T-helper 1 cell treated with Interleukin-12 subunit alpha and Interleukin-12 subunit beta and Interleukin-4 antibody, amounts not matched to agents 30 μg/mL and 1 μg/mL, for 36 hours (primary cell): Measurements from ENCODE around the gene MYO9B.
A peak's percentile ranks its signal among the peaks of the same experiment; 100 is the strongest.
"Not testable (repeated sequence)": the region's sequence is repeated elsewhere in the genome, so short reads cannot be mapped to it uniquely, and the experiment has no call there.

Experiments used
- H3K27ac Mint-ChIP-seq: one replicate; pipeline ENCODE4 v1.8.0; 2021; ENCODE audit warnings: mild to moderate bottlenecking, mixed read lengths
- H3K27me3 Mint-ChIP-seq: one replicate; pipeline ENCODE4 v1.8.0; 2021; ENCODE audit warnings: low read depth, mixed read lengths
- H3K36me3 Mint-ChIP-seq: one replicate; pipeline ENCODE4 v1.8.0; 2021; ENCODE audit warnings: low read depth, mixed read lengths
- H3K4me1 Mint-ChIP-seq: one replicate; pipeline ENCODE4 v1.8.0; 2021; ENCODE audit warnings: low read depth, mixed read lengths
- H3K4me3 Mint-ChIP-seq: one replicate; pipeline ENCODE4 v1.8.0; 2021; ENCODE audit warnings: mild to moderate bottlenecking, moderate library complexity, mixed read lengths
- H3K9me3 Mint-ChIP-seq: one replicate; pipeline ENCODE4 v1.8.0; 2021; ENCODE audit warnings: mixed read lengths

MYO9B gene

DNA sequence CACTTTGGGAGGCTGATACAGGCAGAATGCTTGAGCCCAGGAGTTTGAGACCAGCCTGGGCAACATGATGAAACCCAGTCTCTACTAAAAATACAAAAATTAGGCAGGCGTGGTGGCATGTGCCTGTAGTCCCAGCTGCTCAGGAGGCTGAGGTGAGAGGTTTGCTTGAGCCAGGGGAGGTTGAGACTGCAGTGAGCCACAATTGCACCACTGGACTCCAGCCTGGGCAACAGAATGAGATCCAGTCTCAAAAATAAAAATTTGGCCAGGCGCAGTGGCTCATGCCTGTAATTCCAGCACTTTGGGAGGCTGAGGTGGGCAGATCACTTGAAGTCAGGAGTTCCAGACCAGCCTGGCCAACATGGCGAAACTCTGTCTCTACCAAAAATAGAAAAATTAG is 19.1 kb downstream of the MYO9B start:
- not testable (repeated sequence) for H3K9me3 Mint-ChIP-seq, H3K27me3 Mint-ChIP-seq, H3K27ac Mint-ChIP-seq, H3K4me3 Mint-ChIP-seq
- Mint-ChIP-seq H3K4me1 (peaks cover 19% of the 10 kb centered on the region), H3K36me3 (peaks cover 15% of the 10 kb centered on the region)

DNA sequence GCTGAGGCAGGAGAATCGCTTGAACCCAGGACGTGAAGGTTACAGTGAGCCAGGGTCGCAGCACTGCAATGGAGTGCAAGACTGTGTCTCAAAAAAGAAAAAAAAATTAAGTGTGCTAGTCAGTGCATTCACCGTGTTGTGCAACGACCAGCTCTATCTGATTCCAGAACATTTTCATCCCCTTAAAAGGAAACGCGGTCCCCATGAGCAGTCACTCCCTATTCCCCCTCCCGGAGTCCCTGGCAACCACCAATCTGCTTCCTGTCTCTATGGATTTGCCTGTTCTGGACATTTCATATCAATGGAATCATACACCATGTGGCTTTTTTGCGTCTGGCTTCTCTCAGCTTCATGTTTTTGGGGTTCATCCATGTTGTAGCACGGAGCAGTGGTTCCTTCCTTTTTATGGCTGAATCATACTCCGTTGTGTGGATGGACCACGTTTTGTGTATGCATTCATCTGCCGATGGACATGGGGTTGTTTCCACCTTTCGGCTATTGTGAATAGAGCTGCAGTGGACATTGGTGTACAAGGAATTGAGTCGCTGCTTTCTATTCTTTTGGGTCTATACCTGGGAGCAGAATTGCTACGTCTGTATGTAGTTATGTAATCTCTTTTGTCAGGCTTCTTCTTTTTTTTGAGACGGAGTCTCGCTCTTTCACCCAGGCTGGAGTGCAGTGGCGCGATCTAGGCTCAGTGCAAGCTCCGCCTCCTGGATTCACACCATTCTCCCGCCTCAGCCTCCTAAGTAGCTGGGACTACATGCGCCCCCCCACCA is 19.8 kb downstream of the MYO9B start:
- no peak overlapping the region for H3K4me3 Mint-ChIP-seq
- peaks cover 13% of the 10 kb centered on the region for H3K36me3 Mint-ChIP-seq

DNA sequence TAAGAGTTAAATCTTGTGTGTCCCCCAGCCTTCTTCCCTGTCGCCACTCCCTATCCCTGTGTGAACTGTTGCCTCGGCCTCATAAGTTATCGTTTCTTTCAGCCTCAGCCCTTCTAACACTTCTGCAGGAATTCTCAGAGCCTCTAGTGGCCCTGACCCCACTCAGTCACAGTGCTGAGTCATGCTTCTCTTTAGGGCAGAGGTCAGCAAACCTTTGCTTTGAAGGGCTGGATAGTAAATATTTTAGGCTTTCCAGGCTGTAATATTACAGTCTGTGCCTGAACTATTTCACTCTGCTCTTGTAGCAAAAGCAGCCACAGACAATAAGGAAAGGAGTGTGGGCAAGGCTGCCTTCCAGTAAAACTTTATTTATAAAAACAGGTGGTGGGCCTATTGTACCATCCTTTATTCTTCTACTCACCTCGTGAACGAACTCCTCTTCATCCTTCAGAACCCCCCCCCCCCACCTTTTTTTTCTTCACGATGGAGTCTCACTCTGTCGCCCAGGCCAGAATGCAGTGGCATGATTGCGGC is 22.1 kb downstream of the MYO9B start:
- no peaks in the 10 kb centered on the region for H3K9me3 Mint-ChIP-seq
- no peak overlapping the region for H3K27ac Mint-ChIP-seq
- H3K27me3 Mint-ChIP-seq = no peaks in the 10 kb centered on the region
- no peak overlapping the region for H3K4me3 Mint-ChIP-seq
- H3K36me3 Mint-ChIP-seq = peaks cover 28% of the 10 kb centered on the region
- H3K4me1 Mint-ChIP-seq = peaks cover 17% of the 10 kb centered on the region

More for the DNA sequence above, 19.8 kb downstream of the MYO9B start:
- H3K9me3 Mint-ChIP-seq = no peaks in the 10 kb centered on the region
- no peak overlapping the region for H3K27ac Mint-ChIP-seq
- H3K4me1 Mint-ChIP-seq = peaks cover 17% of the 10 kb centered on the region
- H3K27me3 Mint-ChIP-seq = no peaks in the 10 kb centered on the region

DNA sequence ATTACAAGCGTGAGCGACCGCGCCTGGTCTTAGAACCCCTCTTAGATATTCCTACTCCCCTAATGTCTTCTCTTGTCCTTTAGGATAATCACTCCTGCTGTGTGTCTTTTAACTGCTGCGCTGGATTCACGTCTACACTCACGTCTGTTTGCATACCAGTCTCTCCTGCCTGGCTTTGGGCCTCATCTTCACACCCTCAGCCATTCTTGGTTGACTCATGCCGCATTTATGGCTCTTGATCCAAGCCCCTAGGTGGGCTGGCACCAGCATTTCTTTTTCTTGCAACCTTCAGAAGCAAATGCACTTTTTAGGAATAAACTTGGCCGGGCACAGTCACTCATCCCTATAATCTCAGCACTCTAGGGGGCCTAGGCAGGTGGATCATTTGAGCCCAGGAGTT is 22.7 kb downstream of the MYO9B start:
- Mint-ChIP-seq H3K4me1 (peaks cover 17% of the 10 kb centered on the region), H3K27me3 (no peaks in the 10 kb centered on the region), H3K4me3 (no peak overlapping the region), H3K9me3 (peaks cover 4% of the 10 kb centered on the region), H3K36me3 (peaks cover 35% of the 10 kb centered on the region), H3K27ac (peak overlapping the region; percentile 63)

DNA sequence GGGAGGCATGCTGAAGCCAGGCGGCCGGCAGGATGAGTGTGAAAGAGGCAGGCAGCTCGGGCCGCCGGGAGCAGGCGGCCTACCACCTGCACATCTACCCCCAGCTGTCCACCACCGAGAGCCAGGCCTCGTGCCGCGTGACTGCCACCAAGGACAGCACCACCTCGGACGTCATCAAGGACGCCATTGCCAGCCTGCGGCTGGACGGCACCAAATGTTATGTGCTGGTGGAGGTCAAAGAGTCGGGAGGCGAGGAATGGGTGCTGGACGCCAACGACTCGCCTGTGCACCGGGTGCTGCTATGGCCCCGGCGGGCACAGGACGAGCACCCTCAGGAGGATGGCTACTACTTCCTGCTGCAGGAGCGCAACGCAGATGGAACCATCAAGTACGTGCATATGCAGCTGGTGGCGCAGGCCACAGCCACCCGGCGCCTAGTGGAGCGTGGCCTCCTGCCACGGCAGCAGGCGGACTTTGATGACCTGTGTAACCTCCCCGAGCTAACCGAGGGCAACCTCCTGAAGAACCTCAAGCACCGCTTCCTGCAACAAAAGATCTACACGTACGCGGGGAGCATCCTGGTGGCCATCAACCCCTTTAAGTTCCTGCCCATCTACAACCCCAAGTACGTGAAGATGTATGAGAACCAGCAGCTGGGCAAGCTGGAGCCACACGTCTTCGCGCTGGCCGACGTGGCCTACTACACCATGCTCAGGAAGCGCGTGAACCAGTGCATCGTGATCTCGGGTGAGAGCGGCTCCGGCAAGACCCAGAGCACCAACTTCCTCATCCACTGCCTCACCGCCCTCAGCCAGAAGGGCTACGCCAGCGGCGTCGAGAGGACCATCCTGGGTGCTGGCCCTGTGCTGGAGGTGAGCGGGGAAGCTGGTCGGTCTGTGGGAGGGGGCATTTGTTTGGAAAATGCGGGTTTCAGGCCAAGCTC is 26.4 kb downstream of the MYO9B start:
- Mint-ChIP-seq H3K27ac (no peak overlapping the region), H3K27me3 (no peaks in the 10 kb centered on the region), H3K4me3 (no peak overlapping the region), H3K36me3 (peaks cover 40% of the 10 kb centered on the region), H3K9me3 (peaks cover 4% of the 10 kb centered on the region), H3K4me1 (peaks cover 19% of the 10 kb centered on the region)

DNA sequence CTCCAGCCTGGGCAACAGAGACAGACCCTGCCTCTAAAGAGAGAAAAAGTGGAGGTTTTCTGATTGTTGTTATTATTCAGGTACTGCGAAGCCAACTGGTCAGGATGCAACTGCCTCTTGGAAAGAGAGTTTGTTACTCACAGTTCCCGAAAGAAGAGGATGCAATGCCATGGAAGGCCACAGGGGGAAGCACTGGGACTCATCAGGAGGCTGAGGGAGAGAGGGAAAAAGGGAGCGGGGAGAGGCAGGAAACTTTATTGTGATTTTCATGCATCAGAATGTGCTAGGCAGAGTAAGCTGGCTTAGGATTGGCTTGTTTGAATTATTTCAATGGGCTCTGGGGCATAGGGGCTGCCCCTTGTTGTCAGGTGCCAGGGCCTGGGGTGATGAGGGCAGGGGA is 27.6 kb downstream of the MYO9B start:
- no peak overlapping the region for H3K27ac Mint-ChIP-seq
- no peaks in the 10 kb centered on the region for H3K27me3 Mint-ChIP-seq
- H3K4me3 Mint-ChIP-seq = no peak overlapping the region
- peaks cover 4% of the 10 kb centered on the region for H3K9me3 Mint-ChIP-seq
- H3K4me1 Mint-ChIP-seq = peaks cover 19% of the 10 kb centered on the region
- peaks cover 40% of the 10 kb centered on the region for H3K36me3 Mint-ChIP-seq

DNA sequence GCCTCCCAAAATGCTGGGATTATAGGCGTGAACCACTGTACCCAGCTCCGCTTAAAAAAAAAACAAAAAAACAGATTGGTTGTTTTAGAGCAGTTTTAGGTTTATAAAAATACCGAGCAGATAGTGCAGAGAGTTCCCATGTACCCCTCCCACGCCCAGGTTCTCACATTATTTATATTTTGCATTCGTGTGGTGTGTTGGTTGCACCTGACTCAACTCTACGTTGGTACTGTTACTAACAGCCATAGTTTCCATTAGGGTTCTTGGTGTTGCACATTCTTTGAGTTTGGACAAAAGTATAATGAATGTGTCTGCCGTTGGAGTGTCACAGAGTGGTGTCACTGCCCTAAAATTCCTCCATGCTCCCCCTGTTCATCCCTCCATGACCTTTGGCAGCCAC is 29.1 kb downstream of the MYO9B start:
- Mint-ChIP-seq H3K36me3 (peaks cover 36% of the 10 kb centered on the region), H3K27me3 (no peaks in the 10 kb centered on the region), H3K9me3 (peaks cover 4% of the 10 kb centered on the region), H3K4me1 (peaks cover 18% of the 10 kb centered on the region), H3K4me3 (no peak overlapping the region), H3K27ac (no peak overlapping the region)

DNA sequence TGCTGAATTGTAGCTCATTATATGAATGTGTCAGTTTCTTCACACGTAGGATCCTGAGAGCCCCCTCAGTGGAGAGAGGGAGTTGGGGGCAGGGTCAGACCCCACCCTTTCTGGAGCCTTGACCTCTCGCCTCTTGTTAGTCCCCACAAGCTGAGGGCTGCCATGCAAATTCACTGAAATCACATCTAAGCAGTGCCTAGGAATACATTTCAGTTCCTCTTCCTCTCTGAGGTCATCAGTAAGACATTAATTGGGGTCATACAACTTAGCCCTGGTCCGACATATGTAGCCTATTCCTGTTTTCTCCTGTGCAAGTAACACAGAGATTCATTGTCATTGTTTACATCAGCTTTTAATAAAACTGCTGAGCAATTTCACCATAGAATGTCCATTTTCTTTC is 30.0 kb downstream of the MYO9B start:
- H3K27me3 Mint-ChIP-seq = no peaks in the 10 kb centered on the region
- no peak overlapping the region for H3K4me3 Mint-ChIP-seq
- peaks cover 4% of the 10 kb centered on the region for H3K9me3 Mint-ChIP-seq
- H3K4me1 Mint-ChIP-seq = peaks cover 22% of the 10 kb centered on the region
- H3K36me3 Mint-ChIP-seq = peaks cover 36% of the 10 kb centered on the region
- H3K27ac Mint-ChIP-seq = no peak overlapping the region

DNA sequence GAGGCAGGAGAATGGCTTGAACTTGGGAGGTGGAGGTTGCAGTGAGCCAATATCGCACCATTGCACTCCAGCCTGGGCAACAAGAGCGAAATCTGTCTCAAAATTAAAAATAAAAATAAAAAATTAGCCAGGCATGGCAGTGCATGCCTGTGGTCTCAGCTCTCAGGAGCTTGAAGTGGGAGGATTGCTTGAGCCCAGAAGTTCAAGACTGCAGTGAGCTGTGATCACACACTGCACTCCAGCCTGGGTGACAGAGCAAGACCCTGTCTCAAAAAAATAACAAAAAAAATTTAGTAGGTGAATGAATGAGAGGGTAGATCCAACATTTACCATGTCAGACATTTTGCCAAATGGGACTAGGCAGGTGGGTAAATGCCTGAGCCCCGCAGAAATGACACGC is 31.4 kb downstream of the MYO9B start:
- Mint-ChIP-seq H3K36me3 (peaks cover 33% of the 10 kb centered on the region), H3K4me1 (peaks cover 25% of the 10 kb centered on the region)
- H3K4me3 Mint-ChIP-seq, H3K9me3 Mint-ChIP-seq, H3K27me3 Mint-ChIP-seq, H3K27ac Mint-ChIP-seq: not testable (repeated sequence)

DNA sequence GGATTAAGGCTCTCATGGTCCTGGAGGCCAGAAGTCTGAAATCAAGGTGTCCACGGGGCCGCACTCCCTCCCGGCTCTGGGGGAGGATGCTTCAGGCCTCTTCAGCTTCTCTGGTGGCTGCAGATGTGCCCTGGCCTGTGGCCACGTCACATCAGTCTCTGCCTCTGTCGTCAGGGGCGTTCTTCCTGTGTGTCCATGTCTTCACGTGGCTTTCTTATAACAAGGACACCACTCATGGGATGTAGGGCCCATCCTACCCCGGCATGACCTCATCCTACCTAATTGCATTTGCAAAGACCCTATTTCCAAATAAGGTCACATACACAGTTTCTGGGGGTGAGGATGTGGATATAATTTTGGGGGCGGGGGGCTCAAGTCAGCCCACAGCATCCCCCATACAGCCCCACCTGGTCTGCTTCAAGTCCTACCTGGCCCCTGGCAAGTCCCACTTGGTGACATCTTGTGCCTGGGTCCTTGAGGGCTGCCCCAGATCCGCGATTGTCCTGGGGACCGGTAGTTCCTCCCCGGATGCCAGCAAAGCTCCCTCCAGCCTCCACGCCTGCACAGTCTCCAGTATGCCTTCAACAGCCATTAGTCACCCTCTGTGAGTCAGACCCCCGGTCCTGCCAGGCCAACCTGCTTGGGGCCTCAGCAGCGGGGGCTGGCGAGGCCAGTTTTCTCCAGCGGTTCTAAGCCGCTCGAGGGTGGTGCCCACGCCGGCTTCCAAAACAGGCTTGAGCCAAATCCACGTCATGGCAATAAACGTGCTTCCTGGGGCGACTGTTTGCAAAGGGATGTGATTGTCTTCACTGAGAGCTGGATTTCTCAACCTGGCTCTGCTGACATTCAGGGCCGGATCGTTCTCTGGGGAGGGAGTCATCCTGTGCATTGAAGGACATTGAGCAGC is 32.2 kb downstream of the MYO9B start:
- Mint-ChIP-seq H3K27me3 (no peaks in the 10 kb centered on the region), H3K4me3 (no peak overlapping the region), H3K36me3 (peaks cover 27% of the 10 kb centered on the region), H3K9me3 (peaks cover 4% of the 10 kb centered on the region), H3K27ac (no peak overlapping the region), H3K4me1 (peaks cover 28% of the 10 kb centered on the region)

DNA sequence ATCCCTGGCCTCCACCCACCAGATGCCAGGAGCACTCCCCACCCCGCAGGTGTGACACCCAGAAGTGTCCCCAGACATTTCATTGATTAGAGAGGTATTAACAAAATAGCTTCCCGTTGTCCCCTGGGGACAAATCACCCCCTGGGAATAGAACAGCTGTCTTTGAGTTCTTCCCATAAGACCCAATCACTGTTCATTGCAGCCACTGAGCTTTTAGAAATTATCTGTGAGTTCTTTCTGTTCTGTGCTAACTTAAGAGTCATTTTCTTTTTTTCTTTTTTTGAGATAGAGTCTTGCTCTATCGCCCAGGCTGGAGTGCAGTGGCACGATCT is 32.8 kb downstream of the MYO9B start:
- H3K27me3 Mint-ChIP-seq = no peaks in the 10 kb centered on the region
- H3K9me3 Mint-ChIP-seq = no peaks in the 10 kb centered on the region
- H3K4me3 Mint-ChIP-seq = no peak overlapping the region
- peaks cover 32% of the 10 kb centered on the region for H3K4me1 Mint-ChIP-seq
- H3K27ac Mint-ChIP-seq = peak overlapping the region; percentile 45
- H3K36me3 Mint-ChIP-seq = peaks cover 27% of the 10 kb centered on the region

DNA sequence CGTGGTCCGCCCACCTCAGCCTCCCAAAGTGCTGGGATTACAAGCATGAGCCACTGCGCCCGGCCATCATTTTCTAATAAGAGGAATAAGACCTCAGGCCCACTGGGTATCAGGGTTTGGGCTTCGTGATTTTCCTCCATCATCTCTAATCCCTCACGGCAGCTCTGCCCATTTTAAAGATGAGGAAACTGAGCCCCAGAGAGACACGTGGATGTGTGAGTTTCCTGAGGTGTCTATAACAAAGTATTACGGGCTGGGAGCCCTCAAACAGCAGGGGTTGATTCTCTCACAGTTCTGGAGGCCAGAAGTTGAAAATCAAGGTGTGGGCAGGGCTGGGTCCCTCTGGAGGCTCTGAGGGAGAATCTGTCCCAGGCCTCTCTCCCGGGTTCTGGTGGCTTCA is 33.7 kb downstream of the MYO9B start:
- Mint-ChIP-seq H3K36me3 (peaks cover 24% of the 10 kb centered on the region), H3K9me3 (no peaks in the 10 kb centered on the region), H3K4me1 (peaks cover 34% of the 10 kb centered on the region), H3K27ac (no peak overlapping the region), H3K4me3 (no peak overlapping the region), H3K27me3 (no peaks in the 10 kb centered on the region)

DNA sequence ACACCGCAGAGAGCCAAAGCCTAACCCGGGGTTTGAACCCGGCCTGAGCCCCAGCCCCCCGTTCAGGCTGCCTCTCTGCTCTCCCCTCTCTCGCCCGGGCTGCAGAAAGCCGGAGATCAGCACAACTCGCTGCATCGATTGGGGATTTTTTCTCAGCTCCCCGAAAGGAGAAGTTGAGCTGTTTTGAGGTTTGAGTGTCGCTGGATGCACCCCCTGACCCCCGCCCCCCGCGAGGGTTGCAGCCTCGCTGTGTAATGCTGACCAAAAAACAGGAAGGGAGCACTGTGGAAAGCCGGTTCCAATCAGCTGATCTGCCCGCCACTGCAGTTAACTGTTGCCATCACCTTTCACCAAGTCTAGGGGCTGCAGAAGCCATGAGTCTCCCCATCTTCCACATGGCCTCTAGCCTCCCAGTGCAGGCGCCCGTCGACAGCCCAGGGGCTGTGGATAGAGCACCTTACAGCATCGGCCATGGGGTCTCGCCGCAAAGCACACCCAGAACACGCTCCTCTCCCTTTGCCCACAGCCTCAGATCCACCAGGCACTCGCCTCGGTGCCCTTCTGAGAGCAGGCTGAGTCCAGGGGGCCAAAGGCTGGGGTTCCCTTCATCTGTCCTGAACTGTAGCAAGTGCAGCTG is 34.5 kb downstream of the MYO9B start:
- H3K27ac Mint-ChIP-seq = peak overlapping the region; percentile 53

DNA sequence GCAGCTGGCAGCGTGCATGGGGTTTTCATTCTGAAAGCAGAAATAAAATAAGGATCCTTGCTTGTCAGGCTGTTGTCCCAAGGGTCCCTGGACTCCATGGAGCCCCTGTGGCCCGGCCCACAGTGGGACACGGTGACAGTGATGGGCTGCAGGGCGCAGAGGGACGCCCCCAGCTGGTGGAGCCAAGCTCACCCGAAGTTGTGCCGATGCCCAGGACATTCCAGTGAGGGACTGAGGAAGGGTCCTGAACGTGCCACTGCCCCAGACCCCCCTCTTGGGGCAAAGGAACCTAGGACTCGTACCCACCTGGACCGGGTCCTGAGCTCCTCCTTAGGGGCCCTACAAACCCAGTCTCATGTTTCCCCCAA is 35.0 kb downstream of the MYO9B start:
- H3K9me3 Mint-ChIP-seq = no peaks in the 10 kb centered on the region
- H3K4me1 Mint-ChIP-seq = peaks cover 32% of the 10 kb centered on the region
- H3K27ac Mint-ChIP-seq = no peak overlapping the region
- peak overlapping the region; percentile 16 for H3K4me3 Mint-ChIP-seq
- H3K27me3 Mint-ChIP-seq = no peaks in the 10 kb centered on the region
- peaks cover 23% of the 10 kb centered on the region for H3K36me3 Mint-ChIP-seq

More for the DNA sequence above, 34.5 kb downstream of the MYO9B start:
- peaks cover 24% of the 10 kb centered on the region for H3K36me3 Mint-ChIP-seq
- H3K4me3 Mint-ChIP-seq = peak overlapping the region; percentile 16
- peaks cover 32% of the 10 kb centered on the region for H3K4me1 Mint-ChIP-seq
- H3K9me3 Mint-ChIP-seq = no peaks in the 10 kb centered on the region
- H3K27me3 Mint-ChIP-seq = no peaks in the 10 kb centered on the region
